Measurements from ENCODE around the gene FAM83G. TPM values are rescaled to one million over a fixed set of nuclear protein-coding genes. Genes with fewer than 3 reads are reported as not detected.

The FAM83G gene
- total and polyA plus RNA-seq, 3 donors from 2014 or later, result 2.5 to 4.7 (median 4.6) TPM

DNA sequence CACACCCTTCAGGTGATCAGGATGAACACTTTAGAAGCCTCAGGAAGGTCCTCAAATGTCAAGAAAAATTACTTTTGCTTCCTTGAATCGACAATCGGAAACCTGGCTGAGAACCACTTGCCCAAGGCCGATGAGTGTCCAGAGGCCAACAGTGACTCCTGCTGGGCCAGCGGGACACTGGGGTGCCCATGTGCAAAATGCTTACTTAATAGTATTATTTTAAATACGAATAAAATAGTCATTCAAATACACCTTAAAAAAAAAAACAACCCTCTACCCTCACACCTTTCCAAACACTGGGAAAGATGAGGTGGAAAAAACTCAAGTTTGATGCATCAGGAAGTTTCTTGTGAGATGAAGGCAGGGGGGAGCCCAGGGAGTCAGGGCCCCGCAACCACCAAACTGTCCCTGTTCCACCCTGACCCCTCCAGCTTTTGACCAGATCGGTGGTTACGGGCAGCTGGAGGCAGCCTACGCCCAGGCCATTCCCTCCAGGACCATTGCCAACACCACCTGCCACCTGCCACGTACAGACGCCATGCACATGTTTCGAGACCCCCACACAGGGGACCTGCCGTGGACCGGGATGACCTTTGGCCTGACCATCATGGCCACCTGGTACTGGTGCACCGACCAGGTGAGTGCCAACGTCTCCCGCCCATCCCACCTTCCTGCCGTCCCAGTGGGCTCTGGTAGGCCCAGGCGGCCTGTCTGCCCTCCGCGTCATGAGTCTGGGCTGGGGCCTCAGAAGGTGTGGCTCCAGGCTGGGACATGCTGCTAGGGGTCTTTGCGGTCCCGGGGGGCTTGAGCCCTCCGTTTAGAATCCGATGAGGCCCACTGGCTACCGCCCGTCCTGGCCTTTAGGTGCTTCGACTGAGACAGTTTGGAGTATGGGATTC, 33.7 kb downstream of the FAM83G start:
- intact Hi-C loops (cut with DNase I; ENCODE audit: low total_unique reads), result no loop called here
- H3K27ac ChIP-seq, result no peak overlapping the region
- H3K4me1 ChIP-seq, result peaks cover 5% of the 10 kb centered on the region
- H3K9me3 ChIP-seq, result no peaks in the 10 kb centered on the region
- no peak overlapping the region for H3K4me3 ChIP-seq
- H3K36me3 ChIP-seq (ENCODE audit: low read depth, missing control alignments), result no peaks in the 10 kb centered on the region
- DNase-seq, result no peak
- no peaks in the 10 kb centered on the region for H3K27me3 ChIP-seq
- WGBS, 2 donors, result 92 to 94% methylated on average over 10 to 25 of the region's 28 CpGs
- TF ChIP-seq, protein P1, sequence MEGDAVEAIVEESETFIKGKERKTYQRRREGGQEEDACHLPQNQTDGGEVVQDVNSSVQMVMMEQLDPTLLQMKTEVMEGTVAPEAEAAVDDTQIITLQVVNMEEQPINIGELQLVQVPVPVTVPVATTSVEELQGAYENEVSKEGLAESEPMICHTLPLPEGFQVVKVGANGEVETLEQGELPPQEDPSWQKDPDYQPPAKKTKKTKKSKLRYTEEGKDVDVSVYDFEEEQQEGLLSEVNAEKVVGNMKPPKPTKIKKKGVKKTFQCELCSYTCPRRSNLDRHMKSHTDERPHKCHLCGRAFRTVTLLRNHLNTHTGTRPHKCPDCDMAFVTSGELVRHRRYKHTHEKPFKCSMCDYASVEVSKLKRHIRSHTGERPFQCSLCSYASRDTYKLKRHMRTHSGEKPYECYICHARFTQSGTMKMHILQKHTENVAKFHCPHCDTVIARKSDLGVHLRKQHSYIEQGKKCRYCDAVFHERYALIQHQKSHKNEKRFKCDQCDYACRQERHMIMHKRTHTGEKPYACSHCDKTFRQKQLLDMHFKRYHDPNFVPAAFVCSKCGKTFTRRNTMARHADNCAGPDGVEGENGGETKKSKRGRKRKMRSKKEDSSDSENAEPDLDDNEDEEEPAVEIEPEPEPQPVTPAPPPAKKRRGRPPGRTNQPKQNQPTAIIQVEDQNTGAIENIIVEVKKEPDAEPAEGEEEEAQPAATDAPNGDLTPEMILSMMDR (IDR thresholded peaks at IDR 0.05), result no peak
- no peak for TF ChIP-seq POLR2A (IDR thresholded peaks at IDR 0.05)

DNA sequence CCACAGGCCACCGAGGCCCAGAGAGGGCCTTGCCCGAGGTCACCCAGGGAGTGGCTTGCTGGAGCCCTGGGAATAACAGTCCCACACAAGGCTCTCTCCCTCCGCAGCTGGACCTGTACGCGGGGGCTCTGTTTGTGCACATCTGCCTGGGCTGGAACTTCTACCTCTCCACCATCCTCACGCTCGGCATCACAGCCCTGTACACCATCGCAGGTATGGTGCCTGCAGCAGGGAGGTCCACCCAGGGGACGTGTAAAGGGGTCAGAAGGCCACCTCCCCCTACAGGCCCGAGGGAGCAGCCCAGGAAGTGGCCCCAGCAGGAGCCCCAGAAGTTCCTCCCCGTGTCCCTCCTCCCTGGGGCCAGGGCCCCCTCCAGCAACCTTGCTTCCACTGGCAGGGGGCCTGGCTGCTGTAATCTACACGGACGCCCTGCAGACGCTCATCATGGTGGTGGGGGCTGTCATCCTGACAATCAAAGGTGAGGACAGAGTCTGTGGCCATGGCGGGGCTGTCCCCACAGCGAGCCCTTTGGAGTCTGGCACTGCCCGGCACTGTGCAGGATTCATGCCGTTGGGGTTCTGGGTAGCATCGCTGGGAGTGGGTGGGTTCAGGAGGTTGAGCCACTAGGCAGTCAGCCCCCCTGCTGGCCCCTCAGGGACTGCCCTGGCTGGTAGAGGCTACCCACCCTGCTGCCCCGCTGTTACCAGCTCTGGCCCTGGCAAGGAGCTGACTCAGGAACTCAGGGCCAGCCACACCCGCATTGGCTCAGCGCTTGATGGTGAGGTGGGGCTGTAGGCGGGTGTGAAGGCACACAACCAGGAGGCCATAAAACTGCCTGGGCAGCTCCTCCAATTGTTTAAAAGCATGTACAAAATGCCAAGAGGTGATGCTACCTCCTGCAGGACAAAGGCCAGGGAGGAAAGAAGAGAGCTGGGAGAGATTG, 35.3 kb downstream of the FAM83G start:
- no peak overlapping the region for H3K27ac ChIP-seq
- peaks cover 5% of the 10 kb centered on the region for H3K4me1 ChIP-seq
- WGBS, 2 donors, result 82 to 90% methylated on average over 8 to 23 of the region's 23 CpGs
- TF ChIP-seq POLR2A (IDR thresholded peaks at IDR 0.05), result no peak
- TF ChIP-seq, protein P1 (IDR thresholded peaks at IDR 0.05), result no peak
- intact Hi-C loops (cut with DNase I; ENCODE audit: low total_unique reads), result no loop called here
- H3K9me3 ChIP-seq, result no peaks in the 10 kb centered on the region
- no peak overlapping the region for H3K4me3 ChIP-seq
- H3K36me3 ChIP-seq (ENCODE audit: low read depth, missing control alignments), result no peaks in the 10 kb centered on the region
- H3K27me3 ChIP-seq, result no peaks in the 10 kb centered on the region
- no peak for DNase-seq

DNA sequence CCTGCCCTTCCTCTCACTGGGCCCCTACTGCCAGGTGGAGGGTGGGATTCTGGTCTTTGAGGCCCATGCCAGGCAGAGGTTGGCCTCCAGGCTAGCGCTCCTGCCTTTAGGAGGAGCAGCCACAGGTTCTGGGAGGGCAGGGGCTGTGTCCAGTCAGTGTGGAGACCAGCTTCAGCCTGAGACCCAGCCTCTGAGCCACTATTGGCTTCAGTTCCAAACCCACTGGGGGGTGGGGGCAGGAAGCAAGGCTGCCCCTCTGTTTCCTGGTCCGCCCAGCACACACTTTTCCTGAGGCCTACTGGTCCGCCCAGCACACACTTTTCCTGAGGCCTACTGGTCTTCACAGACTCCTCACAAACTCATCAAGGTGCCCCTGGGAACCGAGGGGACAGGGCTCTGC, 36.2 kb downstream of the FAM83G start:
- 80 to 86% methylated on average over 1 to 4 of the region's 4 CpGs for WGBS, 2 donors

GRCh38 chr17:18967916-18968315, 36.6 kb downstream of the FAM83G start:
- peaks cover 1% of the 10 kb centered on the region for H3K4me1 ChIP-seq
- WGBS, 2 donors, result 52 to 72% methylated on average over 3 to 4 of the region's 4 CpGs
- H3K9me3 ChIP-seq, result no peaks in the 10 kb centered on the region
- H3K36me3 ChIP-seq (ENCODE audit: low read depth, missing control alignments), result no peaks in the 10 kb centered on the region
- no peak for DNase-seq
- H3K27ac ChIP-seq, result no peak overlapping the region
- no peaks in the 10 kb centered on the region for H3K27me3 ChIP-seq
- intact Hi-C loops (cut with DNase I; ENCODE audit: low total_unique reads), result no loop called here
- H3K4me3 ChIP-seq, result no peak overlapping the region
- TF ChIP-seq, protein P1 (IDR thresholded peaks at IDR 0.05), result no peak
- no peak for TF ChIP-seq POLR2A (IDR thresholded peaks at IDR 0.05)

More for the DNA sequence above, 36.2 kb downstream of the FAM83G start:
- H3K4me3 ChIP-seq, result no peak overlapping the region
- intact Hi-C loops (cut with DNase I; ENCODE audit: low total_unique reads), result no loop called here
- no peak for TF ChIP-seq POLR2A (IDR thresholded peaks at IDR 0.05)
- TF ChIP-seq, protein P1 (IDR thresholded peaks at IDR 0.05), result no peak
- DNase-seq, result no peak
- H3K36me3 ChIP-seq (ENCODE audit: low read depth, missing control alignments), result no peaks in the 10 kb centered on the region
- peaks cover 5% of the 10 kb centered on the region for H3K4me1 ChIP-seq
- no peaks in the 10 kb centered on the region for H3K27me3 ChIP-seq
- no peaks in the 10 kb centered on the region for H3K9me3 ChIP-seq
- H3K27ac ChIP-seq, result no peak overlapping the region

Measured in testis (tissue), 3 donors.